IMR-90 (cell line): Measurements from ENCODE around the gene MSL3. TPM values are rescaled to one million over a fixed set of nuclear protein-coding genes. Genes with fewer than 3 reads are reported as not detected.

Experiments
- ATAC-seq: fragments of 200-7000 bp; cut with Tn5 transposase; 2 replicates; pipeline ENCODE4 v1.9.1; 2020; ENCODE audit warnings: low read depth, mild to moderate bottlenecking, moderate library complexity
- BruUV-seq: library from RNA; stranded (reverse); fragments of 400-500 nt; replicated peaks from 2 replicates; lab custom pipeline; 2021; lab: Mats Ljungman, UMichigan
- CTCF ChIA-PET: fragments of 300-600 bp; formaldehyde crosslinking; extraction: SDS; loops from one replicate; lab custom pipeline; 2021; ENCODE audit warnings: antibody characterized with exemption; lab: Yijun Ruan, JAX
- POLR2A ChIA-PET: fragments of 300-600 bp; sonication (Branson Sonifier 250); formaldehyde crosslinking; loops from one replicate; lab custom pipeline; 2022; ENCODE audit warnings: antibody characterized with exemption; ENCODE audit not compliant: unreplicated experiment; lab: Charles Lee
- DNase-seq: peaks from one replicate; pipeline ENCODE4 v3.0.0; 2013
- H2AFZ ChIP-seq: replicated peaks from 2 replicates; pipeline ENCODE3; 2013; ENCODE audit warnings: low read length, mild to moderate bottlenecking; ENCODE audit not compliant: poor library complexity
- H2AK5ac ChIP-seq: 2 replicates; pipeline ENCODE4 v1.6.1; 2013; ENCODE audit warnings: low read depth, low read length, inconsistent platforms
- H2AK9ac ChIP-seq: replicated peaks from 2 replicates; pipeline ENCODE3; 2013; ENCODE audit warnings: mild to moderate bottlenecking, low read depth, low read length, moderate library complexity; ENCODE audit not compliant: poor library complexity
- H2BK120ac ChIP-seq: 2 replicates; pipeline ENCODE4 v1.6.1; 2013; ENCODE audit warnings: low read depth, low read length, inconsistent platforms
- H2BK15ac ChIP-seq: 3 replicates; pipeline ENCODE4 v1.6.1; 2013; ENCODE audit warnings: low read depth, low read length, inconsistent platforms
- H2BK20ac ChIP-seq: 2 replicates; pipeline ENCODE4 v1.6.1; 2013; ENCODE audit warnings: low read depth, mild to moderate bottlenecking, inconsistent platforms, low read length, moderate library complexity
- H2BK5ac ChIP-seq: 2 replicates; pipeline ENCODE4 v1.6.1; 2013; ENCODE audit warnings: mild to moderate bottlenecking, low read depth, low read length, inconsistent platforms; ENCODE audit not compliant: poor library complexity, severe bottlenecking
- H3K14ac ChIP-seq: replicated peaks from 2 replicates; pipeline ENCODE4 v1.6.1; 2013; ENCODE audit warnings: low read depth, low read length, inconsistent platforms
- H3K18ac ChIP-seq: 2 replicates; pipeline ENCODE4 v1.6.1; 2013; ENCODE audit warnings: low read depth, low read length, control low read depth
- H3K23ac ChIP-seq: 2 replicates; pipeline ENCODE4 v1.6.1; 2013; ENCODE audit warnings: low read depth, low read length, inconsistent platforms
- H3K27ac ChIP-seq: 2 replicates; pipeline ENCODE4 v1.5.1; 2013; ENCODE audit warnings: mild to moderate bottlenecking, control low read depth, low read length; ENCODE audit not compliant: insufficient read depth
- H3K27me3 ChIP-seq: 2 replicates; pipeline ENCODE4 v1.6.1; 2013; ENCODE audit warnings: low read length; ENCODE audit not compliant: control insufficient read depth, insufficient read depth
- H3K36me3 ChIP-seq: 2 replicates; pipeline ENCODE4 v1.6.1; 2013; ENCODE audit warnings: low read length, mixed read lengths; ENCODE audit not compliant: control insufficient read depth, insufficient read depth
- H3K4ac ChIP-seq: 2 replicates; pipeline ENCODE4 v1.6.1; 2013; ENCODE audit warnings: low read depth, low read length, inconsistent platforms
- H3K4me1 ChIP-seq: 2 replicates; pipeline ENCODE4 v1.6.1; 2013; ENCODE audit warnings: low read length, mixed read lengths; ENCODE audit not compliant: control insufficient read depth, insufficient read depth
- H3K4me2 ChIP-seq: 2 replicates; pipeline ENCODE4 v1.6.1; 2013; ENCODE audit warnings: low read depth, mild to moderate bottlenecking, control low read depth, low read length, moderate library complexity
- H3K4me3 ChIP-seq: 2 replicates; pipeline ENCODE4 v1.5.1; 2013; ENCODE audit warnings: low read depth, mild to moderate bottlenecking, control low read depth, low read length, moderate library complexity; ENCODE audit not compliant: insufficient read depth
- H3K56ac ChIP-seq: 2 replicates; pipeline ENCODE4 v1.6.1; 2013; ENCODE audit warnings: low read length, inconsistent platforms; ENCODE audit not compliant: insufficient read depth; ENCODE audit errors: extremely low read depth
- H3K79me1 ChIP-seq, 2 experiments: 2 replicates each; pipeline ENCODE4 v1.6.1; 2013; ENCODE audit warnings: low read length in 2 of 2, inconsistent platforms in 1 of 2, low read depth in 1 of 2
- H3K9ac ChIP-seq: 2 replicates; pipeline ENCODE4 v1.6.1; 2013; ENCODE audit warnings: low read depth, low read length, control low read depth
- H3K9me1 ChIP-seq: 2 replicates; pipeline ENCODE4 v1.6.1; 2013; ENCODE audit warnings: low read length, inconsistent platforms; ENCODE audit not compliant: insufficient read depth
- H3K9me3 ChIP-seq: 2 replicates; pipeline ENCODE4 v1.6.1; 2013; ENCODE audit warnings: low read length; ENCODE audit not compliant: control insufficient read depth, insufficient read depth
- H4K20me1 ChIP-seq: 2 replicates; pipeline ENCODE4 v1.6.1; 2013; ENCODE audit warnings: low read length, inconsistent platforms; ENCODE audit not compliant: insufficient read depth
- H4K5ac ChIP-seq: 2 replicates; pipeline ENCODE4 v1.6.1; 2013; ENCODE audit warnings: mild to moderate bottlenecking, low read depth, low read length, control low read depth
- H4K8ac ChIP-seq, 2 experiments: 2 replicates each; pipeline ENCODE4 v1.6.1; 2013; ENCODE audit warnings: low read depth in 2 of 2, low read length in 2 of 2, control low read depth in 1 of 2, inconsistent platforms in 1 of 2
- H4K91ac ChIP-seq: 2 replicates; pipeline ENCODE4 v1.6.1; 2013; ENCODE audit warnings: low read depth, low read length, inconsistent platforms; ENCODE audit not compliant: insufficient read depth
- BHLHE40 ChIP-seq: fragments of 150-350 bp; IDR thresholded peaks from 2 replicates; pipeline ENCODE4 v1.6.1; 2016; ENCODE audit warnings: mild to moderate bottlenecking, low read depth, low read length
- CEBPB ChIP-seq: IDR thresholded peaks from 2 replicates; pipeline ENCODE4 v1.6.1; 2012; ENCODE audit warnings: low read depth, low read length, improper control_type of control experiment
- MAFK ChIP-seq: IDR thresholded peaks from 2 replicates; pipeline ENCODE4 v1.6.1; 2012; ENCODE audit warnings: low read depth, low read length, improper control_type of control experiment
- MXI1 ChIP-seq: IDR thresholded peaks from 2 replicates; pipeline ENCODE4 v1.6.1; 2012; ENCODE audit warnings: low read depth, mild to moderate bottlenecking, low read length, moderate library complexity, borderline replicate concordance
- NFE2L2 ChIP-seq: fragments of 150-350 bp; IDR thresholded peaks from 2 replicates; pipeline ENCODE4 v1.6.1; 2016; ENCODE audit warnings: low read depth, mild to moderate bottlenecking, low read length
- POLR2A ChIP-seq: IDR thresholded peaks from 2 replicates; pipeline ENCODE4 v1.6.1; 2012; ENCODE audit warnings: mild to moderate bottlenecking, low read depth, low read length
- RFX5 ChIP-seq: IDR thresholded peaks from 2 replicates; pipeline ENCODE4 v1.8.0; 2012; ENCODE audit warnings: low read depth, mild to moderate bottlenecking, low read length, moderate library complexity
- SMC3 ChIP-seq: fragments of 150-350 bp; IDR thresholded peaks from 2 replicates; pipeline ENCODE4 v1.6.1; 2016; ENCODE audit warnings: low read depth, mild to moderate bottlenecking, antibody characterized with exemption, low read length, moderate library complexity
- WGBS, 2 experiments: methylation state at CpG; one replicate each; pipeline versions ENCODE4 v1.1.5 to v1.1.7; 2013; ENCODE audit warnings: missing lambda C conversion rate in 2 of 2; ENCODE audit not compliant: insufficient read length in 1 of 2; ENCODE audit errors: extremely low coverage in 2 of 2; 5-methylcytosine and 5-hydroxymethylcytosine counted together
- dilution Hi-C: fragments of 300-500 bp; cut with HindIII; formaldehyde crosslinking; loops from one replicate; pipeline ENCODE4 v1.14.3; 2018; ENCODE audit warnings: low sequenced_read_pairs; ENCODE audit not compliant: unreplicated experiment
- in situ Hi-C: fragments of 300-500 bp; cut with MboI; formaldehyde crosslinking; loops from 3 replicates; pipeline ENCODE4 v1.14.3; 2019; ENCODE audit warnings: low sequenced_read_pairs, inconsistent platforms, mixed read lengths
- intact Hi-C: fragments of 100-400 bp; cut with micrococcal nuclease; formaldehyde crosslinking; loops from 2 replicates; pipeline ENCODE4 v1.10.0; 2022
- polyA plus RNA-seq, 3 experiments: library from polyadenylated mRNA; depleted of rRNA; stranded (reverse); fragments of >200 nt; gene quantifications; 2 replicates each; pipeline ENCODE4 v1.2.3, GENCODE V29; 2012; ENCODE audit warnings: low replicate concordance in 1 of 3
- total RNA-seq: library from RNA; depleted of rRNA; stranded (reverse); fragments of >200 nt; gene quantifications from 2 replicates; pipeline ENCODE4 v1.2.3, GENCODE V29; 2012
- TF ChIP-seq, protein P1 (sequence below): fragments of 150-350 bp; IDR thresholded peaks from 2 replicates; pipeline ENCODE4 v1.6.1; 2017; ENCODE audit warnings: mild to moderate bottlenecking, antibody characterized with exemption, low read length, low read depth
- TF ChIP-seq, protein P2 (sequence below): conservative IDR thresholded peaks from 2 replicates; pipeline ENCODE4 v1.5.1; 2012; ENCODE audit warnings: mild to moderate bottlenecking, low read depth, low read length, improper control_type of control experiment

The MSL3 gene
- total and polyA plus RNA-seq, 2 of the 4 experiments (the other 2 are of a cell fraction), result 19.6 to 21.3 TPM

DNA sequence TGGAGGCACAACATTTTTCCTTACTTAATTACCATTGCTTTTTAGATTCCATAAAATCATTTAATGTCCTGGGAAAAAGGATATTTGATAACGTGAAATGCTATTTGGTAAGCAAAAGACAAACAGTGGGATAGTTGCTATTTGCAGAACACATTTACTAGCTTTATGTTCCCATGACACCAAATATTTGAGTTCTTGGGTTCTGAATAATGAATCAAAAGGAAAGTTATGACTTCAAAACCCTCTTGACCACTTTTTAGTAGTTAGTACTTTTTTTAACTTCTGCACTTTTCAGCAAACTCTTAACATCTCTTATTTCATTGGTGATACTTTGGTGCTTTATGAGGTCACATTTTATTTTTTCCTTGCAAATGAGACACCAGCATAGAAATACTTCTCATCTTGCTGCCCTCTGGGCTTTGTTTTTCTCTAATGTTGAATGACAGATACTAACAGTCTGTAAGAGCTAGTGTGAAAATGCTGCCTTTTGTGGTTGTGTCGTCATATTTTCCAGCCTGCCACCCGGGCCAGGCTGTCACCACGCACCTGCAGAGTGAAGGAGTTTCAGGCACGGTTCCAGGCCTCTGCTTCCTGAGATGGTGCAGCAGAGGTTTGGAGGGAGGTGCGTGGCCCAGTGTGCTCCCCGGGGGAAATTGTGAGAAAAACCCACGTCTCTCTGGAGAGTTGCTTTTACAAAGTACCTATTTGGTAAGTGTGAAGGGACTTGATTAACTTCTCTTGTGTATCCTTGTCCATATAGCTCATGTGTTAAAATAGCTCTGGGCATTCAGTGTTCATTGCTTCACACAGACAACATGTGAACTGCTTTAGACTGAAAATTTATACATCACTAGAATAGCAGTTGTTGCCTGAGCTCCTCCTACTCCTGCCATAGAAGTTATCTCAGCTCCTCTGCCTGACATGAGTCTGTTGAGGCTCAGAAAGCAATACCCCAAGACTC, 34.7 kb downstream of the MSL3 start (continued):
- TF ChIP-seq MXI1 (no peak), POLR2A (no peak)

DNA sequence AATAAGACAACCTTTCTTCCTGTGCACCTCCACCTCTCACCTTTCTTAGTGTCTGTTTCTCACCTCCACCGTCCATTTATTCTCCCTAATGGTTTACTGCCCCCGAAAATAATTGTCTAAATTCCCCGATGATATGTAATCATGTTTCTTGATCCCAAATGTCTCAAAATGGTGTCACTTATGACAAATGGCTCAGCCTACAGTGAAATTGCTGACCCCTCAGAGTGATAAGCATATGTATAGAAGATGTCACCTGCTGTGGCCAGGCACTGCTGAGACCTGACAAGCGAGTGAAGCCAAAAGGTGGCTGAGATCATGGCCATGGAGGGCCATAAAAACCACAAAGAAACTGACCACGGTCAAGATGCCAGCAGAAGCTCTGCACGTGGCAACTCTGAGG, 35.7 kb downstream of the MSL3 start:
- Histone ChIP-seq H3K27ac (no peak overlapping the region), H2AK9ac (no peak overlapping the region), H3K36me3 (no peaks in the 10 kb centered on the region), H3K4me2 (no peak overlapping the region), H3K27me3 (no peaks in the 10 kb centered on the region), H2BK5ac (no peak overlapping the region), H3K18ac (no peak overlapping the region), H4K5ac (no peak overlapping the region), H3K9ac (no peak overlapping the region), H4K91ac (no peak overlapping the region), H4K20me1 (no peaks in the 10 kb centered on the region), H3K9me3 (no peaks in the 10 kb centered on the region; the same call in 1 of the 2 replicates), H3K4me3 (no peak overlapping the region), H2AK5ac (no peak overlapping the region), H3K23ac (no peak overlapping the region), H2BK15ac (no peak overlapping the region), H3K14ac (no peak overlapping the region), H2BK20ac (no peak overlapping the region), H3K56ac (no peak overlapping the region), H3K4me1 (no peaks in the 10 kb centered on the region), H4K8ac (no peak overlapping the region), H3K4ac (no peak overlapping the region), H2AFZ (no peak overlapping the region), H2BK120ac (no peak overlapping the region), H3K9me1 (no peaks in the 10 kb centered on the region), H3K79me1 (no peaks in the 10 kb centered on the region)
- ATAC-seq (no peak), DNase-seq (no peak)
- ChIA-PET POLR2A (no interaction called here), CTCF (no interaction called here)
- dilution Hi-C loops (no loop called here), in situ Hi-C loops (no loop called here), intact Hi-C loops (loop anchor here (5.0 kb wide), 1 partner anchor 114 kb away; no protein-coding TSS in a partner anchor)
- 20% methylated on average over 2 of the region's 6 CpGs; no CpG with 5 or more reads in 1 of the 2 experiments for WGBS, 2 experiments
- TF ChIP-seq SMC3 (no peak), RFX5 (no peak), MAFK (no peak), BHLHE40 (no peak), CEBPB (no peak), NFE2L2 (no peak)
- TF ChIP-seq, protein P1, sequence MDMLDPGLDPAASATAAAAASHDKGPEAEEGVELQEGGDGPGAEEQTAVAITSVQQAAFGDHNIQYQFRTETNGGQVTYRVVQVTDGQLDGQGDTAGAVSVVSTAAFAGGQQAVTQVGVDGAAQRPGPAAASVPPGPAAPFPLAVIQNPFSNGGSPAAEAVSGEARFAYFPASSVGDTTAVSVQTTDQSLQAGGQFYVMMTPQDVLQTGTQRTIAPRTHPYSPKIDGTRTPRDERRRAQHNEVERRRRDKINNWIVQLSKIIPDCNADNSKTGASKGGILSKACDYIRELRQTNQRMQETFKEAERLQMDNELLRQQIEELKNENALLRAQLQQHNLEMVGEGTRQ, result no peak
- TF ChIP-seq, protein P2, sequence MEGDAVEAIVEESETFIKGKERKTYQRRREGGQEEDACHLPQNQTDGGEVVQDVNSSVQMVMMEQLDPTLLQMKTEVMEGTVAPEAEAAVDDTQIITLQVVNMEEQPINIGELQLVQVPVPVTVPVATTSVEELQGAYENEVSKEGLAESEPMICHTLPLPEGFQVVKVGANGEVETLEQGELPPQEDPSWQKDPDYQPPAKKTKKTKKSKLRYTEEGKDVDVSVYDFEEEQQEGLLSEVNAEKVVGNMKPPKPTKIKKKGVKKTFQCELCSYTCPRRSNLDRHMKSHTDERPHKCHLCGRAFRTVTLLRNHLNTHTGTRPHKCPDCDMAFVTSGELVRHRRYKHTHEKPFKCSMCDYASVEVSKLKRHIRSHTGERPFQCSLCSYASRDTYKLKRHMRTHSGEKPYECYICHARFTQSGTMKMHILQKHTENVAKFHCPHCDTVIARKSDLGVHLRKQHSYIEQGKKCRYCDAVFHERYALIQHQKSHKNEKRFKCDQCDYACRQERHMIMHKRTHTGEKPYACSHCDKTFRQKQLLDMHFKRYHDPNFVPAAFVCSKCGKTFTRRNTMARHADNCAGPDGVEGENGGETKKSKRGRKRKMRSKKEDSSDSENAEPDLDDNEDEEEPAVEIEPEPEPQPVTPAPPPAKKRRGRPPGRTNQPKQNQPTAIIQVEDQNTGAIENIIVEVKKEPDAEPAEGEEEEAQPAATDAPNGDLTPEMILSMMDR, result no peak
- no TSS peak for BruUV-seq
